Hepatocyte (in vitro differentiated cells): ENCODE results near the gene CAT. TPM values are rescaled to one million over a fixed set of nuclear protein-coding genes. Genes with fewer than 3 reads are reported as not detected.

Experiments
- DNase-seq: peaks from one replicate; pipeline ENCODE4 v3.0.0-alpha.2; 2016; ENCODE audit warnings: low spot score
- H2AFZ ChIP-seq: fragments of 200-600 bp; sonication (generic); 2 replicates; pipeline ENCODE4 v1.6.0; 2016; ENCODE audit warnings: antibody characterized with exemption, mild to moderate bottlenecking
- H3K27ac ChIP-seq: fragments of 200-600 bp; sonication (generic); 2 replicates; pipeline ENCODE4 v1.5.1; 2016; ENCODE audit warnings: mild to moderate bottlenecking
- H3K27me3 ChIP-seq: fragments of 200-600 bp; sonication (generic); 2 replicates; pipeline ENCODE4 v1.6.1; 2016
- H3K36me3 ChIP-seq: fragments of 200-600 bp; sonication (generic); replicated peaks from 2 replicates; pipeline ENCODE4 v1.5.1; 2016; ENCODE audit warnings: low read depth; ENCODE audit not compliant: insufficient read depth
- H3K4me1 ChIP-seq: fragments of 200-600 bp; sonication (generic); 2 replicates; pipeline ENCODE4 v1.5.1; 2016; ENCODE audit warnings: mild to moderate bottlenecking, moderate library complexity; ENCODE audit not compliant: insufficient read depth
- H3K4me2 ChIP-seq: fragments of 200-600 bp; sonication (generic); 2 replicates; pipeline ENCODE4 v1.6.0; 2016
- H3K4me3 ChIP-seq: fragments of 200-600 bp; sonication (generic); 2 replicates; pipeline ENCODE4 v1.5.1; 2016; ENCODE audit warnings: mild to moderate bottlenecking
- H3K79me2 ChIP-seq: fragments of 200-600 bp; sonication (generic); 2 replicates; pipeline ENCODE4 v1.6.0; 2017; ENCODE audit warnings: mild to moderate bottlenecking
- H3K9me2 ChIP-seq: fragments of 200-600 bp; sonication (generic); replicated peaks from 2 replicates; pipeline ENCODE4 v1.6.0; 2017; ENCODE audit warnings: mild to moderate bottlenecking; ENCODE audit not compliant: insufficient read depth
- H3K9me3 ChIP-seq: fragments of 200-600 bp; sonication (generic); 2 replicates; pipeline ENCODE4 v1.5.1; 2016; ENCODE audit warnings: low read depth, mild to moderate bottlenecking
- H4K20me1 ChIP-seq: fragments of 200-600 bp; sonication (generic); 2 replicates; pipeline ENCODE4 v1.6.0; 2016; ENCODE audit warnings: mild to moderate bottlenecking; ENCODE audit not compliant: insufficient read depth, poor library complexity, severe bottlenecking
- EZH2 ChIP-seq: fragments of 200-600 bp; sonication (generic); IDR thresholded peaks from 2 replicates; pipeline ENCODE4 v1.6.1; 2016; ENCODE audit warnings: antibody characterized with exemption, mild to moderate bottlenecking, borderline replicate concordance
- EZH2phosphoT487 ChIP-seq: fragments of 200-600 bp; sonication (generic); IDR thresholded peaks from one replicate; pipeline ENCODE4 v1.6.1; 2018; ENCODE audit warnings: antibody characterized with exemption, mild to moderate bottlenecking, low read depth, moderate library complexity; ENCODE audit not compliant: unreplicated experiment, severe bottlenecking
- WGBS: methylation state at CpG from one replicate; pipeline ENCODE4 v1.1.6; 2016; ENCODE audit warnings: low lambda C conversion rate; ENCODE audit errors: missing lambda C conversion rate; 5-methylcytosine and 5-hydroxymethylcytosine counted together
- polyA plus RNA-seq: library from polyadenylated mRNA; unstranded; fragments of >200 nt; fragmentation: Nextera tagmentation; extraction: Ambion mirVana; gene quantifications from 2 replicates; pipeline ENCODE4 v1.2.1, GENCODE V29; 2016
- total RNA-seq: library from RNA; depleted of rRNA; stranded (reverse); fragments of >200 nt; gene quantifications from 2 replicates; pipeline ENCODE4 v1.2.3, GENCODE V29; 2014
- TF ChIP-seq, protein P1 (sequence below): fragments of 200-600 bp; sonication (generic); IDR thresholded peaks from 2 replicates; pipeline ENCODE4 v1.5.1; 2016; ENCODE audit warnings: antibody characterized with exemption, mild to moderate bottlenecking; ENCODE audit not compliant: poor library complexity

The CAT gene
- total and polyA plus RNA-seq, 2 experiments from 2014 or later = 0.47 TPM; not detected in 1

- H3K9me3 ChIP-seq = no peaks in the 10 kb centered on the region
- no peak for DNase-seq
- no peaks in the 10 kb centered on the region for H3K9me2 ChIP-seq
- no peak overlapping the region for H3K27ac ChIP-seq
- H3K4me3 ChIP-seq = no peak overlapping the region
- no peaks in the 10 kb centered on the region for H3K79me2 ChIP-seq
- no peak overlapping the region for H2AFZ ChIP-seq
- H4K20me1 ChIP-seq = no peaks in the 10 kb centered on the region
- 100% methylated on average over 2 of the region's 2 CpGs for WGBS
- no peak overlapping the region for H3K4me2 ChIP-seq
- no peaks in the 10 kb centered on the region for H3K4me1 ChIP-seq
- no peaks in the 10 kb centered on the region for H3K27me3 ChIP-seq
- TF ChIP-seq EZH2phosphoT487 = no peak
- TF ChIP-seq, protein P1, sequence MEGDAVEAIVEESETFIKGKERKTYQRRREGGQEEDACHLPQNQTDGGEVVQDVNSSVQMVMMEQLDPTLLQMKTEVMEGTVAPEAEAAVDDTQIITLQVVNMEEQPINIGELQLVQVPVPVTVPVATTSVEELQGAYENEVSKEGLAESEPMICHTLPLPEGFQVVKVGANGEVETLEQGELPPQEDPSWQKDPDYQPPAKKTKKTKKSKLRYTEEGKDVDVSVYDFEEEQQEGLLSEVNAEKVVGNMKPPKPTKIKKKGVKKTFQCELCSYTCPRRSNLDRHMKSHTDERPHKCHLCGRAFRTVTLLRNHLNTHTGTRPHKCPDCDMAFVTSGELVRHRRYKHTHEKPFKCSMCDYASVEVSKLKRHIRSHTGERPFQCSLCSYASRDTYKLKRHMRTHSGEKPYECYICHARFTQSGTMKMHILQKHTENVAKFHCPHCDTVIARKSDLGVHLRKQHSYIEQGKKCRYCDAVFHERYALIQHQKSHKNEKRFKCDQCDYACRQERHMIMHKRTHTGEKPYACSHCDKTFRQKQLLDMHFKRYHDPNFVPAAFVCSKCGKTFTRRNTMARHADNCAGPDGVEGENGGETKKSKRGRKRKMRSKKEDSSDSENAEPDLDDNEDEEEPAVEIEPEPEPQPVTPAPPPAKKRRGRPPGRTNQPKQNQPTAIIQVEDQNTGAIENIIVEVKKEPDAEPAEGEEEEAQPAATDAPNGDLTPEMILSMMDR = no peak
- TF ChIP-seq EZH2 = no peak
- no peaks in the 10 kb centered on the region for H3K36me3 ChIP-seq
Observed at GRCh38 chr11:34510673-34511072, 71.9 kb downstream of the CAT start.

DNA sequence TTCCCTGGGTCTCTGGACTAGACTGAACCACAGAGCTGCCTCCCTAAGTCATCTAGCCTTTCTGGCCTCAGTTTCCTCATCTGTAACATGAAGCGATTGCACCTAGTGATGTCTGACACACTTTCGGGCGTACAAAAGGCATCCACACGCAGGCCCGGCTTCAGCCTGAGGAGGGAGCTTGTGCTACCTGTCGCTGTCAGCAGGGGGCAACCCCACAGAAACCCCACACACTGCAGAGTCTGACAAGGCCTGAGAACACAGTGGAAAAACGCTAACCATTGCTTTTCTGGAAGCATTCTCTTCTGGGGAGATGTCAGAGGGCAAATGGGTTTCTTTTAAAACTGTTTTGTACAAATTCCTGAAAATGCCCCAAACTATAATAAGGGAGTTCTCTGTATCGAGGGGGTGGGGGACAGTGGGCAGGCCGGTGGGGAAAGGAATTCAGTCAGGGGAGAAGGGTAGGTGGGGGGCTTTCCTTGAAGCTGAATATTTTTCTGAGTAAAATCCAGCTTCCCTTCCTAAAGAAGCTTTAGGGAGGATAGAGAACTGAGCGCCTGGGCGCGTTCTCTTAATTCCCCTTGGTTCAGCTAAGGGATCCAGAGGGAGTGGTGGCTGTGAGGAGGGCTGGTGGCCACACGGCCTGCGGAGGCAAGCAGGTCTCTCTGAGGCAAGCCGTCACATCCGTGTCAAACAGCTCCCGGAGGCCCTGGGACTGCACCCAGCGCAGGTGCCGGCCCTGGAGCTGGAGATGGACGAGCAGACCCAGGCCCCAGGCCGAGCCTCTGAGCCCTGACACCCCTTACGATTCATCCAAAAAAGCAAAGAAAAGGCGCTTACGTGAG is 74.3 kb downstream of the CAT start:
- no peaks in the 10 kb centered on the region for H3K27me3 ChIP-seq
- WGBS = 76% methylated on average over 23 of the region's 24 CpGs
- no peaks in the 10 kb centered on the region for H3K9me3 ChIP-seq
- no peaks in the 10 kb centered on the region for H4K20me1 ChIP-seq
- peak overlapping the region; percentile 8 for H3K27ac ChIP-seq
- no peak overlapping the region for H2AFZ ChIP-seq
- H3K4me1 ChIP-seq = no peaks in the 10 kb centered on the region
- H3K4me3 ChIP-seq = no peak overlapping the region
- TF ChIP-seq, protein P1 = peak; percentile 57
- no peak for TF ChIP-seq EZH2
- DNase-seq = peak; percentile 73
- H3K79me2 ChIP-seq = no peaks in the 10 kb centered on the region
- H3K4me2 ChIP-seq = peak overlapping the region; percentile 57
- H3K36me3 ChIP-seq = no peaks in the 10 kb centered on the region
- no peaks in the 10 kb centered on the region for H3K9me2 ChIP-seq

- no peaks in the 10 kb centered on the region for H3K27me3 ChIP-seq
- H2AFZ ChIP-seq = peak within 1 kb of the TSS; percentile 24
- no peaks in the 10 kb centered on the region for H3K36me3 ChIP-seq
- H3K9me3 ChIP-seq = no peaks in the 10 kb centered on the region
- TF ChIP-seq EZH2 (no peak), EZH2phosphoT487 (no peak)
- TF ChIP-seq, protein P1 = no peak
- H3K4me1 ChIP-seq = no peaks in the 10 kb centered on the region
- peak within 1 kb of the TSS; percentile 17 for H3K27ac ChIP-seq
- peak within 1 kb of the TSS; percentile 57 for H3K4me2 ChIP-seq
- H4K20me1 ChIP-seq = no peaks in the 10 kb centered on the region
- DNase-seq = peak; percentile 37
- H3K9me2 ChIP-seq = no peaks in the 10 kb centered on the region
- no peaks in the 10 kb centered on the region for H3K79me2 ChIP-seq
- 67% methylated on average over 17 of the region's 17 CpGs for WGBS
- H3K4me3 ChIP-seq = no peak within 1 kb of the TSS
Observed at GRCh38 chr11:34513682-34514449, 75.1 kb downstream of the CAT start, which contains the start of gene ELF5. ELF5 (minus strand) TSS chr11:34513794; CDS start chr11:34505749, 8,045 bp downstream.
